Ishikawa (cell line): ENCODE data around the gene HEBP1.

ENCODE experiments used
- CEBPB ChIP-seq: IDR thresholded peaks from 2 replicates; pipeline ENCODE4 v1.6.1; 2012
- FOXM1 ChIP-seq: IDR thresholded peaks from 2 replicates; pipeline ENCODE4 v1.6.1; 2012; ENCODE audit warnings: low read depth, borderline replicate concordance
- RAD21 ChIP-seq: IDR thresholded peaks from 2 replicates; pipeline ENCODE4 v1.6.1; 2012; ENCODE audit warnings: low read depth
- TAF1 ChIP-seq: IDR thresholded peaks from 2 replicates; pipeline ENCODE4 v1.6.1; 2012; ENCODE audit warnings: low read depth, mild to moderate bottlenecking

- TF ChIP-seq FOXM1 (no peak), TAF1 (no peak), RAD21 (no peak), CEBPB (no peak)
These were observed 27.0 kb downstream of the HEBP1 start for GRCh38 chr12:12973019-12973418.
